Measurements from ENCODE around the gene MCL1.
"Not testable (repeated sequence)": the region's sequence is repeated elsewhere in the genome, so short reads cannot be mapped to it uniquely, and the experiment has no call there.

DNA sequence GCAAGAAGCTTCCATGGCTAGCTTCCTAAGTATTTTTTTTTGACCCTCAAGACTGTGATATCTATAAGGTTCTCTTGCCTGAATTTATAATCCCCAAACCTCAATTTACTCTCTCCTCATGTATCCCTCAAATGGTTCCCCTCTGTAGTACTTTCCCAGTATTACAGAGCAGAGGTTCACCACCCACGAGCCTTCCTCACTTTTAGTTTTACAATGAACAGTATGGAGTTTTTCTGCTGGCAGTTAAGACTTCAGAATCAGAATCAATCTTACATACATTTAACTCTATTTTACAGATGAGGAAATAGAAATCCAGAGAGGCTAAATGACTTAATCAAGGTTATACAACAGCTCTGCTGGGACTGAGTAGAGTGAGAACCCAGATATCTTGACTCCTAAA lies 45.1 kb upstream of the MCL1 start:
- TF ChIP-seq, protein P1, sequence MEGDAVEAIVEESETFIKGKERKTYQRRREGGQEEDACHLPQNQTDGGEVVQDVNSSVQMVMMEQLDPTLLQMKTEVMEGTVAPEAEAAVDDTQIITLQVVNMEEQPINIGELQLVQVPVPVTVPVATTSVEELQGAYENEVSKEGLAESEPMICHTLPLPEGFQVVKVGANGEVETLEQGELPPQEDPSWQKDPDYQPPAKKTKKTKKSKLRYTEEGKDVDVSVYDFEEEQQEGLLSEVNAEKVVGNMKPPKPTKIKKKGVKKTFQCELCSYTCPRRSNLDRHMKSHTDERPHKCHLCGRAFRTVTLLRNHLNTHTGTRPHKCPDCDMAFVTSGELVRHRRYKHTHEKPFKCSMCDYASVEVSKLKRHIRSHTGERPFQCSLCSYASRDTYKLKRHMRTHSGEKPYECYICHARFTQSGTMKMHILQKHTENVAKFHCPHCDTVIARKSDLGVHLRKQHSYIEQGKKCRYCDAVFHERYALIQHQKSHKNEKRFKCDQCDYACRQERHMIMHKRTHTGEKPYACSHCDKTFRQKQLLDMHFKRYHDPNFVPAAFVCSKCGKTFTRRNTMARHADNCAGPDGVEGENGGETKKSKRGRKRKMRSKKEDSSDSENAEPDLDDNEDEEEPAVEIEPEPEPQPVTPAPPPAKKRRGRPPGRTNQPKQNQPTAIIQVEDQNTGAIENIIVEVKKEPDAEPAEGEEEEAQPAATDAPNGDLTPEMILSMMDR (conservative IDR thresholded peaks at IDR 0.05; ENCODE audit: low read length), result not testable (repeated sequence)
- not testable (repeated sequence) for TF ChIP-seq EZH2phosphoT487 (IDR thresholded peaks at IDR 0.05; ENCODE audit: borderline replicate concordance)
